Measurements from ENCODE around the gene CXCR2. TPM values are rescaled to one million over a fixed set of nuclear protein-coding genes. Genes with fewer than 3 reads are reported as not detected.

The CXCR2 gene
- total and polyA plus RNA-seq, 2 of the 8 experiments (the other 6 are each of a cell fraction or from before 2014, with no cell fraction given): 1.4 to 1.6 TPM

DNA sequence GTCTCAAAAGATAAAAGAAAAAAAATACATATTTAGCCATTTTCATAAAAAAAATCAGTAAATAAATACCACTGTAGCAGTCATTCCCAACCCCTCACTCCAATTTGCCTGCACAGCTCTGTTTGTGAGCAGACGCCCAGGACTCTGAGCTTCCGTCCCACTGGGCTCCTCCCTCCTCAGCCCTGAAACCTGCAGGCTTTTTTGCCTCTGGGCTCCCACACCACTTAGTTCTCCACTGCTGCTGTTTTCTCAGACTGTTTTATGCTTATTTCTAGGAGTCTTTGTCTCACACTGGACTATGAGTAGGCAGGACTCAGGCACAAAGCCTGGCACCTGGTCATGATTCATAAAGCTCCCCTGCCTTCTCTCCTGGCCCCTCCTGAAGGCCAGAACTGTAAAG is 47.0 kb downstream of the CXCR2 start:
- Histone ChIP-seq H3K23me2 (ENCODE audit: low read depth, low read length) (no peaks in the 10 kb centered on the region), H3K4me3 (ENCODE audit: extremely low read depth in 1 of 4, insufficient read depth in 2 of 4, low read depth in 3 of 4, low read length in 4 of 4) (no peak overlapping the region), H3K79me2 (ENCODE audit: control insufficient read depth in 1 of 2, insufficient read depth in 2 of 2, low read length in 2 of 2) (no peaks in the 10 kb centered on the region), H3K9me3 (ENCODE audit: insufficient read depth in 2 of 2, low read depth in 1 of 2, low read length in 1 of 2) (no peaks in the 10 kb centered on the region), H2BK5ac (ENCODE audit: low read depth, low read length) (no peak overlapping the region), H4K91ac (replicated peaks; ENCODE audit: insufficient read length, low read length) (no peak overlapping the region), H4K5ac (ENCODE audit: insufficient read length, low read depth, low read length) (no peak overlapping the region), H4K20me1 (replicated peaks in 1 of 2; ENCODE audit: control insufficient read depth in 1 of 2, insufficient read depth in 2 of 2, low read length in 2 of 2) (no peaks in the 10 kb centered on the region), H3K79me1 (ENCODE audit: low read depth, low read length) (no peaks in the 10 kb centered on the region), H3K56ac (replicated peaks; ENCODE audit: insufficient read length, low read depth, low read length) (no peak overlapping the region), H3K36me3 (ENCODE audit: control insufficient read depth in 2 of 4, insufficient read depth in 4 of 4, low read length in 3 of 4) (no peaks in the 10 kb centered on the region), H3K14ac (ENCODE audit: insufficient read length) (no peak overlapping the region), H2AFZ (ENCODE audit: low read length) (no peak overlapping the region), H3K4me2 (ENCODE audit: insufficient read depth in 1 of 2, low read depth in 2 of 2, low read length in 2 of 2) (no peak overlapping the region), H3K27me3 (replicated peaks in 1 of 4; ENCODE audit: control insufficient read depth in 3 of 4, extremely low read depth in 1 of 4, insufficient read depth in 3 of 4, low read length in 3 of 4) (no peaks in the 10 kb centered on the region), H3K18ac (ENCODE audit: extremely low read depth, low read length) (no peak overlapping the region), H2AK5ac (ENCODE audit: low read depth, low read length) (no peak overlapping the region), H3K9ac (replicated peaks in 1 of 4; ENCODE audit: extremely low read depth in 1 of 4, low read depth in 3 of 4, low read length in 3 of 4) (no peak overlapping the region), H2BK15ac (ENCODE audit: low read length) (no peak overlapping the region), H3K27ac (ENCODE audit: low read depth, low read length) (no peak overlapping the region), H3K4me1 (replicated peaks in 1 of 4; ENCODE audit: control insufficient read depth in 3 of 4, insufficient read depth in 4 of 4, low read length in 3 of 4) (peaks cover 0 to 3% (median 0%) of the 10 kb centered on the region in 4 experiments; a peak in 1 of 7 replicates), H4K8ac (ENCODE audit: extremely low read depth, insufficient read depth, low read length) (no peak overlapping the region), H3K4ac (replicated peaks; ENCODE audit: insufficient read length, low read depth, low read length) (no peak overlapping the region), H2BK20ac (ENCODE audit: low read length) (no peak overlapping the region), H3K23ac (ENCODE audit: insufficient read length) (no peak overlapping the region), H2BK120ac (replicated peaks; ENCODE audit: low read depth, low read length) (no peak overlapping the region), H2BK12ac (ENCODE audit: low read depth, low read length) (no peak overlapping the region)
- CTCF ChIA-PET (ENCODE audit: partially characterized antibody): interaction anchor here (1.6 to 1.9 kb wide), 2 partner anchors 27 to 383 kb away, joined by 3 to 6 read pairs; no protein-coding TSS in a partner anchor
- POLR2A ChIA-PET (ENCODE audit: partially characterized antibody): interaction anchor here (0.6 to 3.0 kb wide), 2 partner anchors 9 to 1663 kb away, joined by 3 to 9 read pairs; no protein-coding TSS in a partner anchor
- DNase-seq (ENCODE audit: low read depth in 1 of 2, low spot score in 2 of 2) (no peak), FAIRE-seq (no peak)
- 84% methylated on average over 2 of the region's 2 CpGs; no CpG with 5 or more reads in 1 of the 2 experiments for WGBS, 2 experiments (ENCODE audit: extremely low coverage in 1 of 2, insufficient coverage in 1 of 2, insufficient read length in 1 of 2, insufficient replicate concordance in 2 of 2, low coverage in 1 of 2, low lambda C conversion rate in 2 of 2, missing lambda C conversion rate in 1 of 2)
- TF ChIP-seq GABPA (IDR thresholded peaks at IDR 0.05; ENCODE audit: borderline replicate concordance, insufficient read depth, low read length) (no peak), TBP (IDR thresholded peaks at IDR 0.05; ENCODE audit: low read depth, low read length) (no peak), SUZ12 (IDR thresholded peaks at IDR 0.05; ENCODE audit: low read length) (no peak), SP2 (IDR thresholded peaks at IDR 0.05; ENCODE audit: low read length) (no peak), HDAC6 (IDR thresholded peaks at IDR 0.05; ENCODE audit: low read depth, low read length) (no peak), TEAD4 (IDR thresholded peaks at IDR 0.05; ENCODE audit: low read depth, low read length) (no peak), ZNF274 (IDR thresholded peaks at IDR 0.05; ENCODE audit: borderline replicate concordance, extremely low read depth, low read length) (no peak), BCL11A (IDR thresholded peaks at IDR 0.05; ENCODE audit: low read depth in 2 of 2, low read length in 2 of 2) (no peak), SRF (IDR thresholded peaks at IDR 0.05; ENCODE audit: low read depth, low read length) (no peak), ATF2 (IDR thresholded peaks at IDR 0.05; ENCODE audit: low read length) (no peak), SIN3A (conservative IDR thresholded peaks at IDR 0.05 in 1 of 2, IDR thresholded peaks at IDR 0.05 in 1 of 2; ENCODE audit: low read depth in 1 of 2, low read length in 2 of 2) (no peak), NRF1 (IDR thresholded peaks at IDR 0.05; ENCODE audit: low read depth, low read length) (no peak), EZH2 (IDR thresholded peaks at IDR 0.05; ENCODE audit: low read depth, low read length, severe bottlenecking) (no peak)
